Vagina (tissue), 2 donors: ENCODE results near the gene PARD6A.

Source experiments
- POLR2A ChIP-seq, 2 donors: fragments of 450-650 bp; IDR thresholded peaks; one replicate each; pipeline ENCODE4 v1.6.1; 2017; ENCODE audit warnings: antibody characterized with exemption in 2 of 2, mild to moderate bottlenecking in 2 of 2, moderate library complexity in 2 of 2
- TF ChIP-seq, protein P1 (sequence below), 3 experiments: fragments of 450-650 bp in 2 of 3; fragments of 200-600 bp in 1 of 3; sonication (generic) in 1 of 3; IDR thresholded peaks; one replicate each; pipeline ENCODE4 v1.5.1; 2017 to 2019; ENCODE audit warnings: antibody characterized with exemption in 3 of 3, mild to moderate bottlenecking in 2 of 3, moderate library complexity in 2 of 3

DNA sequence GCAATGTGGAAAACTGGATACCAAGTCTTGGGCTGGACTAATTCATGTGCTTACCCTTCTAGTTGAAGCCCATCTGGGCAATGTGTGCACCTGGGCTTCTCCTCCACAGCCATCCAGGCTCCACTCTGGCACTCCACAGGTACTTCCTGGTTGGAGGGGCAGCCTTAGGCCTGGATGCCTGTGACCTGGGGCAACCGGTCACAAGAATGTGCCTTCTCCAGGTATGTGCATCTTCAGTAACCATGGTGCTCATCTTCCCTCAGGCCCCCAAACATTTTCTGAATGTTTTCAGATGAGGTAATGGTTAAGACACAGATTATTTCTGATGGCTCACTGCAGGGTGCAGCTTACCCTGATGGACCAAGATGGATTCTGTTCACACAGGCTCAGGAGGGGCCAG is 17.0 kb downstream of the PARD6A start:
- TF ChIP-seq, protein P1, sequence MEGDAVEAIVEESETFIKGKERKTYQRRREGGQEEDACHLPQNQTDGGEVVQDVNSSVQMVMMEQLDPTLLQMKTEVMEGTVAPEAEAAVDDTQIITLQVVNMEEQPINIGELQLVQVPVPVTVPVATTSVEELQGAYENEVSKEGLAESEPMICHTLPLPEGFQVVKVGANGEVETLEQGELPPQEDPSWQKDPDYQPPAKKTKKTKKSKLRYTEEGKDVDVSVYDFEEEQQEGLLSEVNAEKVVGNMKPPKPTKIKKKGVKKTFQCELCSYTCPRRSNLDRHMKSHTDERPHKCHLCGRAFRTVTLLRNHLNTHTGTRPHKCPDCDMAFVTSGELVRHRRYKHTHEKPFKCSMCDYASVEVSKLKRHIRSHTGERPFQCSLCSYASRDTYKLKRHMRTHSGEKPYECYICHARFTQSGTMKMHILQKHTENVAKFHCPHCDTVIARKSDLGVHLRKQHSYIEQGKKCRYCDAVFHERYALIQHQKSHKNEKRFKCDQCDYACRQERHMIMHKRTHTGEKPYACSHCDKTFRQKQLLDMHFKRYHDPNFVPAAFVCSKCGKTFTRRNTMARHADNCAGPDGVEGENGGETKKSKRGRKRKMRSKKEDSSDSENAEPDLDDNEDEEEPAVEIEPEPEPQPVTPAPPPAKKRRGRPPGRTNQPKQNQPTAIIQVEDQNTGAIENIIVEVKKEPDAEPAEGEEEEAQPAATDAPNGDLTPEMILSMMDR (IDR thresholded peaks at IDR 0.05): no peak
- TF ChIP-seq POLR2A (IDR thresholded peaks at IDR 0.05): no peak
